Measurements from ENCODE around the gene STAG1. TPM values are rescaled to one million over a fixed set of nuclear protein-coding genes. Genes with fewer than 3 reads are reported as not detected.

Gene STAG1
- total and polyA plus RNA-seq, 4 donors: 4.6 to 28.0 (median 16.6) TPM

GRCh38 chr3:136350557-136350956, 401.6 kb downstream of the STAG1 start:
- peaks cover 0 to 5% (median 1%) of the 10 kb centered on the region in 4 donors for H3K36me3 ChIP-seq (ENCODE audit: control insufficient read depth in 4 of 4, insufficient read depth in 3 of 4, low read depth in 1 of 4, low read length in 3 of 4)
- DNase-seq (ENCODE audit: low spot score): no peak
- H3K4me1 ChIP-seq (ENCODE audit: control insufficient read depth in 4 of 4, insufficient read depth in 4 of 4, low read length in 3 of 4): peaks cover 0 to 7% (median 0%) of the 10 kb centered on the region in 4 donors
- no peaks in the 10 kb centered on the region for H3K27me3 ChIP-seq (ENCODE audit: control insufficient read depth in 4 of 4, insufficient read depth in 4 of 4, low read length in 3 of 4)
- no peak for TF ChIP-seq TAF1 (conservative IDR thresholded peaks at IDR 0.05)
- no peak for TF ChIP-seq EGR1 (IDR thresholded peaks at IDR 0.05; ENCODE audit: low read depth in 2 of 2)
- no peak for TF ChIP-seq FOXA2 (IDR thresholded peaks at IDR 0.05)
- TF ChIP-seq NR2F2 (IDR thresholded peaks at IDR 0.05): no peak
- no peak for TF ChIP-seq ATF3 (IDR thresholded peaks at IDR 0.05)
- TF ChIP-seq SP1 (IDR thresholded peaks at IDR 0.05): no peak
- no peak for TF ChIP-seq MAX (IDR thresholded peaks at IDR 0.05)
- no peak for TF ChIP-seq GABPA (IDR thresholded peaks at IDR 0.05 in 1 of 2, conservative IDR thresholded peaks at IDR 0.05 in 1 of 2)
- no peak for TF ChIP-seq ZBTB33 (IDR thresholded peaks at IDR 0.05)
- no peak for TF ChIP-seq JUND (IDR thresholded peaks at IDR 0.05)
- TF ChIP-seq FOXA1 (IDR thresholded peaks at IDR 0.05): no peak
- no peak for TF ChIP-seq REST (IDR thresholded peaks at IDR 0.05)
- TF ChIP-seq RXRA (IDR thresholded peaks at IDR 0.05): no peak
- TF ChIP-seq HNF4G (IDR thresholded peaks at IDR 0.05): no peak
- TF ChIP-seq CTCF (IDR thresholded peaks at IDR 0.05; ENCODE audit: low read depth, low read length, missing input control): no peak
- no peak for TF ChIP-seq HNF4A (conservative IDR thresholded peaks at IDR 0.05)
- no peak for TF ChIP-seq RAD21 (IDR thresholded peaks at IDR 0.05)
- H3K9ac ChIP-seq (ENCODE audit: low read depth in 1 of 2, low read length in 2 of 2): no peak overlapping the region
- no peak overlapping the region for H3K27ac ChIP-seq (ENCODE audit: low read depth in 1 of 2, low read length in 2 of 2)
- H3K9me3 ChIP-seq (ENCODE audit: control insufficient read depth in 4 of 4, low read length in 3 of 4): no peaks in the 10 kb centered on the region
- WGBS: 91% methylated on average over 2 of the region's 2 CpGs
- no peak overlapping the region for H3K4me3 ChIP-seq (ENCODE audit: low read depth in 1 of 3, low read length in 3 of 3)
